GM12872 (cell line): ENCODE measurements around the gene KMT2E.

Source experiments
- TF ChIP-seq, protein P1 (sequence below): IDR thresholded peaks from 3 replicates; pipeline ENCODE4 v1.5.1; 2011; ENCODE audit warnings: low read depth, mild to moderate bottlenecking, low read length, moderate library complexity; ENCODE audit not compliant: insufficient read depth

Gene KMT2E

DNA sequence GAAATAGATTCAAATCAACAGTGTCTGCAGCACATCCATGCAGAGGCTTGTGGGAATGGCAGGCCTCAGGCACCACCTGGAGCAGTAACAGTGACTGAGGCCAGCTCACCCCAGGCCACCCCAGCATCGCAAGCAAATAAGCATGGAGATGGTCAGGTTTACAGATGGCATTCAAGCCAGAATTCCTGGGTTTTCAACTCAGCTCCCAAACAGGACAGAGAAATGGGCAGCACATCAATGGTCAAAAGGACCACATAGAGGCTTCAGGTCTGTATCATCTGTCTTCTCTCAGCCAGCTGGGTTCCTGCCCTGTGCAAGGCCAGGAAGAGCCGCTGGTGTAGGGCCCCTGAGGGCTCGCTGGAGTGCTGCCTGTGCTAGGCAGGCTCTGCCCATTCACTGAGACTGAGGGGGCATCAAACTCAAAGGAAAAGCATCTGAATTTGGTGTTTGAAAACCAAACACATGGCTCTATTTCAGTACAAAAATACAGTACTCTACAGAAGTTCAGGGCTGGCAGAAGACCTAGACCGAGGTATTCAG, 112.5 kb downstream of the KMT2E start:
- TF ChIP-seq, protein P1, sequence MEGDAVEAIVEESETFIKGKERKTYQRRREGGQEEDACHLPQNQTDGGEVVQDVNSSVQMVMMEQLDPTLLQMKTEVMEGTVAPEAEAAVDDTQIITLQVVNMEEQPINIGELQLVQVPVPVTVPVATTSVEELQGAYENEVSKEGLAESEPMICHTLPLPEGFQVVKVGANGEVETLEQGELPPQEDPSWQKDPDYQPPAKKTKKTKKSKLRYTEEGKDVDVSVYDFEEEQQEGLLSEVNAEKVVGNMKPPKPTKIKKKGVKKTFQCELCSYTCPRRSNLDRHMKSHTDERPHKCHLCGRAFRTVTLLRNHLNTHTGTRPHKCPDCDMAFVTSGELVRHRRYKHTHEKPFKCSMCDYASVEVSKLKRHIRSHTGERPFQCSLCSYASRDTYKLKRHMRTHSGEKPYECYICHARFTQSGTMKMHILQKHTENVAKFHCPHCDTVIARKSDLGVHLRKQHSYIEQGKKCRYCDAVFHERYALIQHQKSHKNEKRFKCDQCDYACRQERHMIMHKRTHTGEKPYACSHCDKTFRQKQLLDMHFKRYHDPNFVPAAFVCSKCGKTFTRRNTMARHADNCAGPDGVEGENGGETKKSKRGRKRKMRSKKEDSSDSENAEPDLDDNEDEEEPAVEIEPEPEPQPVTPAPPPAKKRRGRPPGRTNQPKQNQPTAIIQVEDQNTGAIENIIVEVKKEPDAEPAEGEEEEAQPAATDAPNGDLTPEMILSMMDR: no peak

DNA sequence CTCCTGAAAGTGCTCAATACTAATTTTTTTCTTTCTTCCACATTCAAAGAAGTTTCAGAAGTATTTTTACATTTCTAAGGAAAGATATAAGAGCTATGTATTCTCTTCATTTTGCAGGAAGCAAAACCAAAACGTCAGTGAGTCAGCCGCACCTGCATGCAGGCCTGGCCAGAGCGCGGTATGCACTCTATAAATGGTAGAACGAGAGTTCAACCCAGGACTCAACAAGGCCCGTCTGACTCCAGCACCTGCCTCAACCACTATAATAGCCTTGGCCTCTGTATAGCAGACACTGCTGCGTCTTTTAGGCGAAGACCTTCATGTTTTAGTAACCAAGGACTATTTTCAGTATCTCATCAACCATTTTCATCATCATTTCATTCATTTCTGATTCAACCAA, 113.2 kb downstream of the KMT2E start:
- TF ChIP-seq, protein P1: no peak

GRCh38 chr7:105130048-105130447, 116.0 kb downstream of the KMT2E start:
- TF ChIP-seq, protein P1: no peak

GRCh38 chr7:105130580-105130979, 116.6 kb downstream of the KMT2E start:
- TF ChIP-seq, protein P1: no peak

DNA sequence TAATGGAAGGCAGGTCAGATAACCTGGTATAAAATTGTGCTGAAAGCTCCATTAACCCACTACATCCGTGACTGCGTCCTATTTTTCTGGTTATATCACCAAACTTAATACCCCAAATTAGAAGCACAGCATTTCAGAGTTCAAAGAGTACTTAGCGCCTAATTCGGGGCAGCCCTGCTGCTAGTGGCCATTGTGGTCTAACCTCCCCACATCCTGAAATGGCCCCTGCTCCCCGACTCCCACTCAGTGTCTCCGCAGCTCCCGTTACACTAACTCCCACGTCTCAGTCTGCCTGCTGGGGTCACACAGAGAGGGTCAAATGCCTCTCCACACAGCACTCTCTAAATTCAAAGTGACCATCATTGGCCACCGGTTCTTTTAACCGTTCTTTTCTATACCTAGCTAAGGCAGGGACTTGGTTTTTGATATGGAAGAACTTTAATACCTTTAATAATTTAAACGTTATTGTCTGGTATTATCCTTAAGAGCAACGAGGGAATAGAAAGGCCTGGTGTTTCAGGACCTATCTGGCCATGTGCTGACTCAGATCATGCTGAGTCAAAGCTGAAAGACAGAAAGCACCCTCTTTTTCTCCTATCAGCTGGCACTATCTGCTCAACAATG, 117.1 kb downstream of the KMT2E start:
- TF ChIP-seq, protein P1: no peak

- TF ChIP-seq, protein P1: no peak
These were observed 117.9 kb downstream of the KMT2E start for GRCh38 chr7:105131890-105132289.

GRCh38 chr7:105132335-105132734, 118.3 kb downstream of the KMT2E start:
- TF ChIP-seq, protein P1: no peak
